Measurements from ENCODE around the gene KCNK5.

DNA sequence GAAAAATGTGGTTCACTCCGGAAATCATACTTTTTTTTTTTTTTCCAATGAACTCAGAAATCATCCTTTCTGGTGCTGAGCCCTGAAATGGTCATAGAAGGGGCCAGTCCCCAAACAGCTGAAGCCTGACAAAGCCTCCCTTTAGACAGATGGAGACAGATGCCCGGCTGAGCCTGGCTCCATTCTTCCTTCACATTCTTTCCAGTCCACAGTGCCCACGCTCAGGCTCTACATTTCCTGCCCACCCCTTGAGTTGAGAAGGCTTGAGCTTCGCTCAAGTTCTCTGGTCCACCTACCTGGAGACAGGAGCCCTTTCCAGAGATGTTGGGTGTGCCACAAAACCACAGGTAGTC is 41.2 kb downstream of the KCNK5 start:
- TF ChIP-seq CTCF (IDR thresholded peaks at IDR 0.05) (no peak), POLR2A (IDR thresholded peaks at IDR 0.05) (no peak)
